ENCODE measurements around the gene SMARCC2. TPM values are rescaled to one million over a fixed set of nuclear protein-coding genes. Genes with fewer than 3 reads are reported as not detected.

Gene SMARCC2
- total RNA-seq, 4 donors from 2014 or later: 65.5 to 101 (median 82.1) TPM

DNA sequence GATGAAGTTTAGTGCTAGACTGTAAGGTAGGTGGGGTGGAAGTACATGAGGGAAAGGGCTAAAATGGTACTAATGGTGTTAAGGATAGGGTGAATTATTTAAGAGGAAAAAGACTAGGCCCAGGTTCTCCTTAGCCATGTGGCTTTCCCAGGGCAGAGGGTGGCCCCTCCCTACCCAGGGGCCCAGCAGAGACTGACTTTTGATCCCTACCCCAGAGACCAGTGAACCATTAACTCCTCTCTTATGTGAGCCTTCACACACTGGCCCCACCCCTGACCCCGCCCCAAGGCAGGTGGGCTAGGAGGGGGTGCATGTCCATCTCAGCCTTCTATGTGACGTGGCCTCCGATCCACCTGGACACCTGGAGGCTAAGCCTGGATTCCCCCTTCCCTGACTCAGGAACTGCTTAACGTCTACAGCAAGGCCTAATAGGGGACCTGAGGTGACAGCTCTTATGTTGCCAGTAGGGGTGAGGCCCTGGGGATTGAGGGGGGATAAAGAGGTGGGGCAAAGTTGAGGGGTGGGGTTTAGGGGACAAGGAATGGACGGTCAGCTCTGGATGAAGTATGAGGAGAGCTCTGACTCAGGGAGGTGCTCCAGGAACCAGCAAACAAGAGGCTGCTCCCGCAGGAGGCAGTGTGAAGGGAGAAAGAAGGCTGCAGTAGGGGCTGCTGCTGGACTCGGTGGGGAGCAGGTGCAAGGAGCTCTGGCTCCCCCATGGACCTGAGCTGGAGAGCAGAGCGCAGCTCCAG, 41.3 kb upstream of the SMARCC2 start:
- TF ChIP-seq, protein P1, sequence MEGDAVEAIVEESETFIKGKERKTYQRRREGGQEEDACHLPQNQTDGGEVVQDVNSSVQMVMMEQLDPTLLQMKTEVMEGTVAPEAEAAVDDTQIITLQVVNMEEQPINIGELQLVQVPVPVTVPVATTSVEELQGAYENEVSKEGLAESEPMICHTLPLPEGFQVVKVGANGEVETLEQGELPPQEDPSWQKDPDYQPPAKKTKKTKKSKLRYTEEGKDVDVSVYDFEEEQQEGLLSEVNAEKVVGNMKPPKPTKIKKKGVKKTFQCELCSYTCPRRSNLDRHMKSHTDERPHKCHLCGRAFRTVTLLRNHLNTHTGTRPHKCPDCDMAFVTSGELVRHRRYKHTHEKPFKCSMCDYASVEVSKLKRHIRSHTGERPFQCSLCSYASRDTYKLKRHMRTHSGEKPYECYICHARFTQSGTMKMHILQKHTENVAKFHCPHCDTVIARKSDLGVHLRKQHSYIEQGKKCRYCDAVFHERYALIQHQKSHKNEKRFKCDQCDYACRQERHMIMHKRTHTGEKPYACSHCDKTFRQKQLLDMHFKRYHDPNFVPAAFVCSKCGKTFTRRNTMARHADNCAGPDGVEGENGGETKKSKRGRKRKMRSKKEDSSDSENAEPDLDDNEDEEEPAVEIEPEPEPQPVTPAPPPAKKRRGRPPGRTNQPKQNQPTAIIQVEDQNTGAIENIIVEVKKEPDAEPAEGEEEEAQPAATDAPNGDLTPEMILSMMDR (IDR thresholded peaks at IDR 0.05): no peak
- ATAC-seq (ENCODE audit: low FRiP score): no peak
- DNase-seq (ENCODE audit: low spot score): no peak

DNA sequence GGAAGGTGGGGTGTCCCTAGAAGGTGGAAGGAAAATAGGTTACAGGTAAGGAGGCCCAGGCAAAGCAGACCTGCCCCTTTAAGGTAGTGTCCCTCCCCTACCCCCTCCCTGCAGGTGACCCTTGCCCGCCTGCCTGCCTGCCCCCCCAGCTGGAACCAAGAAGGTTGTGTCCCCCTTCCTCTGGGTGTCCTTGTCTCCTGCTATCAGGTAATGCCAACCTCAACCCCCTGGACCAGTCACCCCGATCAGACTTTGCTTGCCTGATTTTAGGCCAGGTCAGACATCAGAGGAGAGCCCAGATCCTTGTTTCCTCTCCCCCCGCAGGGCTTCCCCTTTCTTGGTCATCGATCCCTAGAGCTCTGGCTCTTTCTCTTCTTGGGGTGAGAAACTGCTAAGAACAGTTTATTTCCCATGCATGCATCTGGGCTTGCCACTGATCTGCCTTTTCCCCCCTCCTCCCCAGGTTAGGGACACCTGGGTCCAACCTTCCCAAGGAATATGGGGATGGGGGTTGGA, 40.7 kb upstream of the SMARCC2 start, which contains the start of gene SLC39A5:
Gene SLC39A5 (plus strand): TSS at position 136 of the 516 bp plus-strand sequence. CDS start 1,224 bp downstream, outside the sequence.
- no peak for ATAC-seq (ENCODE audit: low FRiP score)
- TF ChIP-seq, protein P1 (IDR thresholded peaks at IDR 0.05): no peak
- DNase-seq (ENCODE audit: low spot score): no peak

DNA sequence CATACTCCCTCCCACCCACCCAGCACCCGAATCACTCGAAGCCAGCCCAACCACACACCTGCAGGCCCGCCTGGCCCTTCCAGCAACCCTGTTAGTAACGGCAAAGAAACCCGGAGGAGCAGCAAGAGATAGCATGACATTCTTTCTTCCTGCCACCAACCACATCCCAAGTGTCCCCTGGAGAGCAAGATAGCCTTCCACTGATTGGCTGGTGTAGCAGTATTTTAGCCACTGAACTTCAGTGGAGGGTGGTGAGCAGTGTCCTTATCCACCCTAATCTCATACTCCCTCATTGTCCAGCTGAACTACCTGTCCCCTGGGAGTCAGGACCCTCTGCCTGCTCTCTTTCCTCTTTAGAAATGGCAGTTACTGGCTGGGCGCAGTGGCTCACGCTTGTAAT, 39.8 kb upstream of the SMARCC2 start:
- ATAC-seq (ENCODE audit: low FRiP score) (no peak), DNase-seq (ENCODE audit: low spot score) (no peak)
- TF ChIP-seq, protein P1 (IDR thresholded peaks at IDR 0.05): no peak

DNA sequence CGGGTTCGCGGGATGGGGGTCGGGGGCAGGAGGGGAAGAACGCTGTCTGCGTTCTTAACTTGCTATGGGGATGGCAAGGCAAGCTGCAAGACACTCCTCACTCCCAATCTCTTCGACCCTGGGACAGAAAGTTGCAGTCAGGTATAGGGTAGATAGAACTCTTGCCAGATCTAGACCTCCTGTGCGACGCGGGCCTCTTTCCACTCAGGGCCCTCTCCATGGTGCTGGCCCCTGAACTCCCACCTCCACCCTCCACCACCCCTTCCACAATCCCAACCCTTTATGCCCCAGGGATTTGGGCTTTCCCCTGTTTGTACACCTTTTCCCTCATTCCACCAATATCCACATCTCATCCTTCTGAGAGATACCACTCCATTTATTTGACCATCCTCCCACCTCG, 35.7 kb upstream of the SMARCC2 start:
- no peak for ATAC-seq (ENCODE audit: low FRiP score)
- TF ChIP-seq, protein P1 (IDR thresholded peaks at IDR 0.05): no peak
- no peak for DNase-seq (ENCODE audit: low spot score)

DNA sequence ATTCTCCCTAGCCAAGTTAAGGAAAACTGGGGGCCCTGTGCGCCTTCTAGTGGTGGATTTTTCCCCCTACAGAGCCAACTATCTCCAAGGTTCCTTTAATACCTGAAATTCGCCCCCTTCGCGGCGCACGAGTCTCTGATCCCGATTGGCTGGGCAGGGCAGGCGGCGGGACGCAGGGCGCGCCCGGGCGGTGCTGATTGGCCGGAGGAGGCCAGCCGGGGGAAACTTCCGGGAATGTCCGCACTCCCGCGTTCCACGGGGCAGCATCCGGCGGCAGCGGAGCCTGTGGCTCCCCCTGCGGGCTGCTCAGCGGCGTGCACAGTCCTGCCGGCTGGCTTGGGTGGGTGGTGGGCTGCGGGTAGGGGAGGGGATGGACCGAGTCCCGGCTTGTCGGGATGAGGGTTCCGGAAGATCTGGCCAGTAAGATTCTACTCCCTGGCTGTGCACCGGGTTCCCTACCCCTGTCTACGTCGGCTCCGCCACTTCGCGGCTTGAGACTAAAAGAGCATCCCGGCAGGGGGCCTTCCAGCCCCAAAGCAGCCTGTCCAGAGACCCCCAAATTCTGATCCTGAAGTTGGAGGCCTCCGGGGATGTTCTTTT, 34.9 kb upstream of the SMARCC2 start, which contains the start of gene NABP2:
Gene NABP2 (plus strand): TSS at position 241 of the 600 bp plus-strand sequence. CDS start 515 bp downstream, outside the sequence.
- peak; percentile 91 for ATAC-seq (ENCODE audit: low FRiP score)
- TF ChIP-seq, protein P1 (IDR thresholded peaks at IDR 0.05): peak in 2 of 3 donors; percentile 47 to 92

DNA sequence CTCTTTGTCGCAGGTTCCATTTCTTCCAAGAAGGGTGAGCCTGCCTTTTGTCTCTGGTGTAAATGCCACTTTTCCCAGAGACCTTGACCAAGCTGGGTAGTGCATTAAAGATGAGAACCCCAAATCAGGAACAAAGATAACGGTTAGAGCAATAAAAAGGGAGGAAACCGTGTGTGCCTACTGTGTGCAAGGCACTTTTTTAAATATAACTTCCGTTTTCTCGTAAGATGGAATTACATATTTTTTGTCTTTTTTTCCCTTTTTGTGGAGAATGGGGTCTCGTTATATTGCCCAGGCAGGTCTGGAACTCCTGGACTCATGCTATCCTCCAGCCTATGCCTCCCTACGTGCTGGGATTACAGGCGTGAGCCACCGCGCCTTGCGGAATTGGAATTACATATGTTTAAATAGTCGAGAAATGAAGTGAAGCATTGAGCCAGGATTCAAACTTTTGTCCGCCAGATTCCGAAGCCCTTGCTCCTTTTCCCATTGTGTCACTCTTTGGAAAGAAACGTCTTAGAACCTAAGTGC, 34.4 kb upstream of the SMARCC2 start:
- ATAC-seq (ENCODE audit: low FRiP score): no peak
- TF ChIP-seq, protein P1 (IDR thresholded peaks at IDR 0.05): no peak
- no peak for DNase-seq (ENCODE audit: low spot score)

More for the DNA sequence above, 34.9 kb upstream of the SMARCC2 start, which contains the start of gene NABP2:
- peak; percentile 91 for DNase-seq (ENCODE audit: low spot score)
